PC-9 (cell line): ENCODE data around the gene CMSS1. TPM values are rescaled to one million over a fixed set of nuclear protein-coding genes. Genes with fewer than 3 reads are reported as not detected.

ENCODE experiments used
- BruUV-seq: library from RNA; stranded (reverse); fragments of 400-500 nt; replicated peaks from 2 replicates; lab custom pipeline; 2021; lab: Mats Ljungman, UMichigan
- CTCF ChIA-PET: fragments of 300-600 bp; sonication (Branson Sonifier 250); formaldehyde crosslinking; loops from one replicate; lab custom pipeline; 2022; ENCODE audit warnings: antibody characterized with exemption; lab: Charles Lee
- POLR2A ChIA-PET: fragments of 300-600 bp; sonication (Branson Sonifier 250); formaldehyde crosslinking; loops from one replicate; lab custom pipeline; 2022; ENCODE audit warnings: antibody characterized with exemption; ENCODE audit not compliant: unreplicated experiment; lab: Charles Lee
- DNase-seq, 2 experiments: peaks; one replicate each; pipeline versions ENCODE4 v3.0.0 to v3.0.0-alpha.2; 2015 to 2022; ENCODE audit warnings: mixed read lengths in 1 of 2
- H2AFZ ChIP-seq: fragments of 200-600 bp; sonication (generic); 2 replicates; pipeline ENCODE4 v1.8.1; 2017; ENCODE audit warnings: antibody characterized with exemption
- H3F3A ChIP-seq: fragments of 200-600 bp; sonication (generic); 2 replicates; pipeline ENCODE4 v1.8.1; 2017; ENCODE audit warnings: antibody characterized with exemption, mild to moderate bottlenecking, low read depth; ENCODE audit not compliant: insufficient read depth
- H3K27ac ChIP-seq: fragments of 200-600 bp; sonication (generic); 2 replicates; pipeline ENCODE4 v1.6.1; 2016; ENCODE audit warnings: mixed run types
- H3K27me3 ChIP-seq: fragments of 200-600 bp; sonication (generic); 2 replicates; pipeline ENCODE4 v1.6.1; 2016; ENCODE audit warnings: low read depth, mixed run types; ENCODE audit not compliant: insufficient read depth
- H3K36me3 ChIP-seq: fragments of 200-600 bp; sonication (generic); 2 replicates; pipeline ENCODE4 v1.6.1; 2016; ENCODE audit warnings: low read depth, mixed run types
- H3K4me1 ChIP-seq: fragments of 200-600 bp; sonication (generic); replicated peaks from 2 replicates; pipeline ENCODE4 v1.6.1; 2016; ENCODE audit warnings: mixed run types; ENCODE audit not compliant: insufficient read depth
- H3K4me2 ChIP-seq: fragments of 200-600 bp; sonication (generic); 2 replicates; pipeline ENCODE4 v1.6.1; 2017; ENCODE audit warnings: mixed run types
- H3K4me3 ChIP-seq: fragments of 200-600 bp; sonication (generic); 2 replicates; pipeline ENCODE4 v1.6.1; 2016; ENCODE audit warnings: mixed run types
- H3K79me2 ChIP-seq: fragments of 200-600 bp; sonication (generic); 2 replicates; pipeline ENCODE4 v1.6.1; 2017; ENCODE audit warnings: low read depth, mixed run types
- H3K9me2 ChIP-seq: fragments of 200-600 bp; sonication (generic); 2 replicates; pipeline ENCODE4 v1.8.1; 2017; ENCODE audit warnings: mild to moderate bottlenecking; ENCODE audit not compliant: insufficient read depth
- H3K9me3 ChIP-seq: fragments of 200-600 bp; sonication (generic); 2 replicates; pipeline ENCODE4 v1.8.1; 2016; ENCODE audit warnings: low read depth; ENCODE audit not compliant: insufficient read depth
- H4K20me1 ChIP-seq: fragments of 200-600 bp; sonication (generic); 2 replicates; pipeline ENCODE4 v1.8.1; 2017; ENCODE audit not compliant: insufficient read depth
- CTCF ChIP-seq: fragments of 200-600 bp; sonication (generic); conservative IDR thresholded peaks from 2 replicates; pipeline ENCODE4 v1.6.1; 2017; ENCODE audit warnings: mixed run types, antibody characterized with exemption, mild to moderate bottlenecking, moderate library complexity
- EZH2 ChIP-seq: fragments of 200-600 bp; sonication (generic); IDR thresholded peaks from 2 replicates; pipeline ENCODE4 v1.8.0; 2017; ENCODE audit warnings: antibody characterized with exemption, low read depth
- intact Hi-C: fragments of 100-400 bp; cut with micrococcal nuclease; formaldehyde crosslinking; loops from one replicate; pipeline ENCODE4 v1.10.0; 2022; ENCODE audit not compliant: unreplicated experiment
- total RNA-seq: library from RNA; stranded (reverse); gene quantifications from 2 replicates; pipeline ENCODE4 v1.2.3, GENCODE V29; 2021

The CMSS1 gene
- total RNA-seq, 1 experiment from 2014 or later: 98.9 TPM

GRCh38 chr3:99869621-99870020, 52.0 kb downstream of the CMSS1 start:
- no TSS peak for BruUV-seq
- Histone ChIP-seq H3K4me3 (no peak overlapping the region), H3K36me3 (0 out of 2 replicates have a peak, but pooled peaks cover 9% of the 10 kb centered on the region), H3K27me3 (no peaks in the 10 kb centered on the region), H3K9me3 (no peaks in the 10 kb centered on the region), H3F3A (no peaks in the 10 kb centered on the region), H2AFZ (no peak overlapping the region), H3K4me2 (no peak overlapping the region), H3K9me2 (no peaks in the 10 kb centered on the region), H3K79me2 (peaks cover 60% of the 10 kb centered on the region), H3K4me1 (peaks cover 43% of the 10 kb centered on the region), H3K27ac (no peak overlapping the region), H4K20me1 (no peaks in the 10 kb centered on the region)
- no peak for TF ChIP-seq EZH2
- TF ChIP-seq CTCF: no peak
- ChIA-PET POLR2A (interaction anchor here (0.5 to 0.7 kb wide), 2 partner anchors 10 to 317 kb away, joined by 4 to 6 read pairs; no protein-coding TSS in a partner anchor), CTCF (no interaction called here)
- intact Hi-C loops: loop anchor here (5.0 kb wide), 1 partner anchor 173 kb away; no protein-coding TSS in a partner anchor
- no peak for DNase-seq

- no peak for DNase-seq
- BruUV-seq: no TSS peak
- Histone ChIP-seq H3K9me2 (no peaks in the 10 kb centered on the region), H4K20me1 (no peaks in the 10 kb centered on the region), H3F3A (no peaks in the 10 kb centered on the region), H3K4me2 (no peak overlapping the region), H3K27me3 (no peaks in the 10 kb centered on the region), H2AFZ (no peak overlapping the region), H3K36me3 (0 out of 2 replicates have a peak, but pooled peaks cover 9% of the 10 kb centered on the region), H3K4me1 (peaks cover 53% of the 10 kb centered on the region), H3K79me2 (peaks cover 71% of the 10 kb centered on the region), H3K27ac (no peak overlapping the region), H3K9me3 (no peaks in the 10 kb centered on the region), H3K4me3 (no peak overlapping the region)
- no peak for TF ChIP-seq EZH2
- no peak for TF ChIP-seq CTCF
- intact Hi-C loops: no loop called here
- POLR2A ChIA-PET: interaction anchor here (0.6 to 0.7 kb wide), 2 partner anchors 36 to 172 kb away, joined by 3 to 4 read pairs; no protein-coding TSS in a partner anchor
- CTCF ChIA-PET: no interaction called here
These were observed 53.0 kb downstream of the CMSS1 start for GRCh38 chr3:99870712-99871111.

- no peak for DNase-seq
- no peak overlapping the region for H3K27ac ChIP-seq
- POLR2A ChIA-PET: interaction anchor here (0.6 kb wide), 1 partner anchor 54 kb away, joined by 3 read pairs; no protein-coding TSS in a partner anchor
- H3K79me2 ChIP-seq: peaks cover 74% of the 10 kb centered on the region
- no TSS peak for BruUV-seq
- H3K9me2 ChIP-seq: no peaks in the 10 kb centered on the region
- no peaks in the 10 kb centered on the region for H3K9me3 ChIP-seq
- no peaks in the 10 kb centered on the region; the same call in 1 of the 2 replicates for H3F3A ChIP-seq
- H4K20me1 ChIP-seq: no peaks in the 10 kb centered on the region
- H3K27me3 ChIP-seq: no peaks in the 10 kb centered on the region
- H3K4me2 ChIP-seq: peak overlapping the region; percentile 81; the same call in 1 of the 2 replicates
- H3K4me1 ChIP-seq: peaks cover 56% of the 10 kb centered on the region
- H3K4me3 ChIP-seq: no peak overlapping the region
- H3K36me3 ChIP-seq: 0 out of 2 replicates have a peak, but pooled peaks cover 9% of the 10 kb centered on the region
- intact Hi-C loops: no loop called here
- H2AFZ ChIP-seq: no peak overlapping the region
- TF ChIP-seq CTCF (no peak), EZH2 (no peak)
- CTCF ChIA-PET: no interaction called here
These were observed 53.8 kb downstream of the CMSS1 start for GRCh38 chr3:99871231-99872045.
